ENCODE data around the gene DNAJC8.

DNAJC8 gene

GRCh38 chr1:28232558-28233263, at the start of gene DNAJC8:
Gene DNAJC8 (minus strand): TSS chr1:28233029. CDS start chr1:28232998, 31 bp downstream.
- peak; percentile 86 to 93 for DNase-seq (ENCODE audit: low read depth in 2 of 2)

GRCh38 chr1:28281608-28282425, 49.0 kb upstream of the DNAJC8 start:
- no peak for DNase-seq (ENCODE audit: low read depth in 2 of 2)

- DNase-seq (ENCODE audit: low read depth in 2 of 2) = no peak
These were observed 48.1 kb upstream of the DNAJC8 start for GRCh38 chr1:28280977-28281381.

GRCh38 chr1:28280501-28280900, 47.7 kb upstream of the DNAJC8 start:
- no peak for DNase-seq (ENCODE audit: low read depth in 2 of 2)

- DNase-seq (ENCODE audit: low read depth in 2 of 2) = no peak
These were observed 46.9 kb upstream of the DNAJC8 start for GRCh38 chr1:28279721-28280120.

- no peak for DNase-seq (ENCODE audit: low read depth in 2 of 2)
These were observed 45.9 kb upstream of the DNAJC8 start for GRCh38 chr1:28278763-28279162.

GRCh38 chr1:28273216-28273860, 40.5 kb upstream of the DNAJC8 start:
- no peak for DNase-seq (ENCODE audit: low read depth in 2 of 2)

GRCh38 chr1:28272215-28272852, 39.5 kb upstream of the DNAJC8 start:
- DNase-seq (ENCODE audit: low read depth in 2 of 2) = no peak

- DNase-seq (ENCODE audit: low read depth in 2 of 2) = no peak
These were observed 36.7 kb upstream of the DNAJC8 start for GRCh38 chr1:28269529-28269928.

- no peak for DNase-seq (ENCODE audit: low read depth in 2 of 2)
These were observed 34.8 kb upstream of the DNAJC8 start for GRCh38 chr1:28267633-28268032.

GRCh38 chr1:28266920-28267322, 34.1 kb upstream of the DNAJC8 start:
- no peak for DNase-seq (ENCODE audit: low read depth in 2 of 2)

GRCh38 chr1:28265577-28265976, 32.7 kb upstream of the DNAJC8 start:
- DNase-seq (ENCODE audit: low read depth in 2 of 2) = no peak

GRCh38 chr1:28264897-28265296, 32.1 kb upstream of the DNAJC8 start:
- DNase-seq (ENCODE audit: low read depth in 2 of 2) = no peak

GRCh38 chr1:28260803-28261174, 28.0 kb upstream of the DNAJC8 start:
- DNase-seq (ENCODE audit: low read depth in 2 of 2) = no peak

- no peak for DNase-seq (ENCODE audit: low read depth in 2 of 2)
These were observed 27.3 kb upstream of the DNAJC8 start for GRCh38 chr1:28259934-28260802.

GRCh38 chr1:28259252-28259933, 26.6 kb upstream of the DNAJC8 start, which contains the start of gene SESN2:
Gene SESN2 (plus strand): TSS chr1:28259518. CDS start chr1:28259848, 330 bp downstream.
- peak; percentile 97 to 98 for DNase-seq (ENCODE audit: low read depth in 2 of 2)

GRCh38 chr1:28258628-28259251, 25.9 kb upstream of the DNAJC8 start:
- no peak for DNase-seq (ENCODE audit: low read depth in 2 of 2)

GRCh38 chr1:28257736-28258135, 24.9 kb upstream of the DNAJC8 start:
- no peak for DNase-seq (ENCODE audit: low read depth in 2 of 2)

GRCh38 chr1:28256197-28256827, 23.5 kb upstream of the DNAJC8 start:
- DNase-seq (ENCODE audit: low read depth in 2 of 2) = no peak

All from stimulated activated CD8-positive, alpha-beta memory T cell treated with anti-CD3 and anti-CD28 coated beads, Interleukin-7, amount 100 ng/mL, for 1 hour (primary cell).